Smooth muscle cell of bladder (primary cell): Measurements from ENCODE around the gene ARL6IP6. TPM values are rescaled to one million over a fixed set of nuclear protein-coding genes. Genes with fewer than 3 reads are reported as not detected.

Experiments used
- total RNA-seq: library from RNA; depleted of rRNA; stranded (reverse); fragments of >200 nt; gene quantifications from 2 replicates; pipeline ENCODE4 v1.2.3, GENCODE V29; 2014

ARL6IP6 gene
- 7.5 and 7.9 TPM in 2 replicates for total RNA-seq

DNA sequence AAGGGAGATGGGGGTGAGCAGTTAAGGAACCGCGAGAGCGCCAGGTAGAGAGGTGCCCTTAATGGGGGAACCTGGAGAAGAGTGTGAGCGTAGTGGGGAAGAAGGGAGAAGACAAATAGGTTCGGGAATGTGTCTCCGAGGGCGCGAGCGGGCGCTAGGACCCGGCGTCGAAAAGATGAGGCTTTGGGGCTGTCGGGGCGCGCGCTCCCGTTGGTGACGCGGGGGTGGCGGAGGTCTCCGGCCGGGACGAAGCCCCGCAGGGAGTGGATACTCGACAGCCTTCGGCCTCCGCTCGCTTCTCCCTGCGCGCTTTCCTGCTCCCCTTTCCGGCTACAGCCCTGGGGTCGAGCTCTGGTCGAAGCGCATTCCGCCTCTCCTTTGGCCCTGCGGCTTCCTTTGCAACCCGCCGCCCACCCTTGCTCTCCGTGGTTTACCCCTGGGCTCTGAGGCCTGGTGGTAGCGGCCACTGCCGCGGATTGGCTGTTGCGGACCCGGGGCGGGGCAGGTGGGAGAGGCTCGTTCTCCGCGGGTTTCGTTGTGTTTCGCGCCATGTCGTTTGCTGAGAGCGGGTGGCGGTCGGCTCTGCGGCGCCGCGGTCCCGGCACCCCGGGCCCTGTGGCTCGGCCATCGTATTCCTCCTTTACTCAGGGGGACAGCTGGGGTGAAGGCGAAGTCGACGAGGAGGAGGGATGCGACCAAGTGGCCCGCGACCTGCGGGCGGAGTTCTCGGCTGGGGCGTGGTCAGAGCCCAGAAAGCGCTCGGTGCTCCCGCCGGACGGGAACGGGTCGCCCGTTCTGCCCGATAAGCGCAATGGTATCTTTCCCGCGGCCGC is at the start of gene ARL6IP6:
ARL6IP6 (plus strand) TSS at position 545 of the 833 bp plus-strand sequence; CDS start at position 550, 5 bp downstream.

DNA sequence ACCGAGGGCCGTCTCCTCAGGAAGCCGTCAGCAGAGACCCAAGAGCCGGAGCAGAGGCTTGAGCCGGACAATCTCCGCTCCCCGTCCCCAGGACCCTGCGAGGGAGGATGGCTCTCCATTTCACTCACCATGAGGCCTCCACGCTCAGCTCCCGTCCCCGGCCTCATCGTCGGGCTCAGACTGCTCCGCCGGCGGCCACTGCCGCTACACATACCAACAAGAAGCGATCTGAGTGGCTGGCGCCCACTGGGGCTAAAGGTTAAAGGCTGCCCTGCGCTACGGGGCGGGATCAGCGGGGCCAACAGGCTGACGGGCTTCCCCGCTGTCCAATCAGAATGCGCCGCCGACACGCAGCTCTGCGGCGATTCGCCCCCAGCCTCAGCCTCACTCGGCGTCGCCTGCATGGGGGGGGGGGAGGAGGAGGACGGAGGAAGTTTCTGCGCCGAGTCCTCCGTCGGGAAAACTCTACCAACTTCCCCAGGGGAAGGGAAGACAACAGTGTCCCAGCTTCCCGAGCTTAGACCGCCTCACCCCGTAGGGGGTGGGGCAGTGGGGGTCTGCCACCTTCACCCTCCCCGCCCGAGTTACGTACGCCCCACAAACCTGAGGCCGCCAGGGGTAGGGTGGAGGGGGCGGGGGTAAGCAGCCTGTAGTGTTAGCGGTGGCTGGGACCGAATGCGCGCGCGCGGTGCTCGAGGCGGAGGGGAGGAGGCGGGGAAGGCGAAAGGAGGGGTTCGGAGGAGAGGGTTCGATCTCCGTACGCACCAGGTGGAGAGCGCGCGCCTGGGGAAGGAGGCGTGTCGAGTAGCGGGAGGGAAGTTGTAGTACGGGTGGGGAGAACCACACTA is 968 bp upstream of the ARL6IP6 start, which contains the start of gene PRPF40A:
PRPF40A (minus strand) TSS at position 234 of the 848 bp plus-strand sequence; CDS start at position 212, 22 bp downstream.

Other genes with a start within 250 kb of the ARL6IP6 start
- gene PRPF40A, start 1.2 kb upstream of the ARL6IP6 start, total RNA-seq: 99.7 and 102 TPM in 2 replicates